Stimulated activated naive CD4-positive, alpha-beta T cell treated with Interleukin-2 at 50 U/mL for 16 hours (primary cell): ENCODE measurements around the gene NPR2.

Experiments used
- DNase-seq: peaks from one replicate; lab custom pipeline; 2025; lab: John Stamatoyannopoulos, UW

NPR2 gene

GRCh38 chr9:35800530-35800929 is 9.1 kb downstream of the NPR2 start:
- no peak for DNase-seq

- DNase-seq, result no peak
Measured at GRCh38 chr9:35801328-35802128, 10.1 kb downstream of the NPR2 start.

GRCh38 chr9:35806101-35806500 is 14.7 kb downstream of the NPR2 start:
- no peak for DNase-seq

GRCh38 chr9:35808433-35808832 is 17.0 kb downstream of the NPR2 start:
- DNase-seq, result no peak

GRCh38 chr9:35810122-35810521 is 18.7 kb downstream of the NPR2 start:
- DNase-seq, result no peak

- DNase-seq, result no peak
Measured at GRCh38 chr9:35811381-35812024, 20.1 kb downstream of the NPR2 start.

- DNase-seq, result peak; percentile 95
Measured at GRCh38 chr9:35812025-35812602, 20.7 kb downstream of the NPR2 start, which contains the start of gene SPAG8. SPAG8 (minus strand) TSS chr9:35812262; CDS start chr9:35812147, 115 bp downstream.

GRCh38 chr9:35813434-35814105 is 22.2 kb downstream of the NPR2 start:
- no peak for DNase-seq

- peak; percentile 24 for DNase-seq
Measured at GRCh38 chr9:35814106-35814840, 22.9 kb downstream of the NPR2 start.

GRCh38 chr9:35814841-35815543 is 23.6 kb downstream of the NPR2 start, which contains the start of gene HINT2:
HINT2 (minus strand) TSS chr9:35815042; CDS start chr9:35814979, 63 bp downstream.
- DNase-seq, result peak; percentile 98

GRCh38 chr9:35816708-35817107 is 25.3 kb downstream of the NPR2 start:
- DNase-seq, result no peak

GRCh38 chr9:35818341-35818740 is 26.9 kb downstream of the NPR2 start:
- no peak for DNase-seq

- DNase-seq, result no peak
Measured at GRCh38 chr9:35820076-35820475, 28.7 kb downstream of the NPR2 start.

- DNase-seq, result no peak
Measured at GRCh38 chr9:35822926-35823325, 31.5 kb downstream of the NPR2 start.

- no peak for DNase-seq
Measured at GRCh38 chr9:35826071-35826701, 34.8 kb downstream of the NPR2 start.

GRCh38 chr9:35827486-35827885 is 36.1 kb downstream of the NPR2 start:
- DNase-seq, result no peak

- no peak for DNase-seq
Measured at GRCh38 chr9:35828716-35829083, 37.3 kb downstream of the NPR2 start, which contains the start of gene FAM221B. FAM221B (minus strand) TSS chr9:35828732; CDS start chr9:35826161, 2,571 bp downstream.

- DNase-seq, result peak; percentile 94
Measured at GRCh38 chr9:35829084-35829763, 37.8 kb downstream of the NPR2 start, which contains the start of gene TMEM8B. TMEM8B (plus strand) TSS chr9:35829228; CDS start chr9:35829448, 220 bp downstream.

GRCh38 chr9:35829764-35830096 is 38.3 kb downstream of the NPR2 start:
- DNase-seq, result no peak

- DNase-seq, result no peak
Measured at GRCh38 chr9:35831040-35831439, 39.6 kb downstream of the NPR2 start.
